GM19463 (cell line): Measurements from ENCODE around the gene FAM237A.

Experiments
- ATAC-seq: cut with Tn5 transposase; IDR thresholded peaks from one replicate; pipeline ENCODE4 v1.9.1; 2021; ENCODE audit warnings: mild to moderate bottlenecking, moderate library complexity; ENCODE audit not compliant: unreplicated experiment

Gene FAM237A

DNA sequence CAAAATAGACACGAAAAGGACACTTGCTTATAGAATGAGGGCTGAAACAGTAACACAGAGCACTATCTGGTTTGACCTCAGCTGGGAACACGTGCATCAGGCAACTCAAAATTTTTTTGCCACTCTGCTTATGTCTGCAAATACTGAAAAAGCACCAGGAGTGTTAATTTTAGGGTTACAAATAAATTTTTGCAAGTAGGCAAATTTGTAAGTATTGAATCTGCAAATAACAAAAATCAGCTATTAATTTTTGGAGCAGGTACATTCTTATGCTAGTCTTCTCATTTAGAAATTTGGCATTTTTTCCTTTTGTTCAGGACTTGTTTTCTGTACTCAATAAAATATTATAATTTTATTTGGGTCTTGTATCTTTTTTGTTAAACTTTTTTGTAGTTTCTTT is 46.2 kb downstream of the FAM237A start:
- no peak for ATAC-seq

DNA sequence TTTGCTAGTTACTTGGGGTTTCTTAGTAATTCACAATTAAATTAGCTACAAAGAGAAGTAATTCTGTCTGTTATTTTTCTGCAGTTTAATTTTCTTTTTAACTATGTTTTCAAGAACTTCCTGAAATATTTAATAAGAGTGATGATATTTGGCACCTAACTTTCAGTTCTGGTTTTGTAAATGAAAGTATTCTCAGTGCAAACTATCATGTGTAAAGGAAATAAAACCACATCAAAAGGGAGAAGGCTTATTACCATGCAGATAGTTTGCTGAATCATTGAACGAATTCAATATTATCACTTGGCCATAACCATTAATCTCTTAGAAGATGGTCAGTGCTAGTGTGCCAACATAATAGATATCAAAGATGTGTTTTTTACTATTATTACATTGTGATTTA is 46.7 kb downstream of the FAM237A start:
- ATAC-seq, result no peak

DNA sequence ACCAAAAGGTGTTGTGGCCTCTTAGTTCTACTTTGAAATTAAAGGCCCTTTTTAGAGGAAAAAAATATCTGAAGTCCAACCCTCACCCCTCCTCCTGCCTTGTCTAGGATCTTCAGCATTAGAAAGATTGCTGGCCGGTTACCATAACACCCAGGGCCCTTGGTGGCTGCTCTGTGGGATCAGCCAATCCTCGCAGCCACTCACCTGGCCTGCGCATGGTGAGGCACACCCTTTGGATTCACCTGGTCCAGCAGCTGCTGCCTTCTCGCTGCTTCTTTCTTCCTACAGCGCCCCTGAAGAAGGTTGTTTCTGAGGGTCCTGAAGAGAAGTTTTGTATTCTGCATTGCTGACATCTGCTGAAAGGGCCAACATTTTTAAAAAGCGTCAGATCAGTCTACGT is 50.7 kb downstream of the FAM237A start:
- no peak for ATAC-seq

DNA sequence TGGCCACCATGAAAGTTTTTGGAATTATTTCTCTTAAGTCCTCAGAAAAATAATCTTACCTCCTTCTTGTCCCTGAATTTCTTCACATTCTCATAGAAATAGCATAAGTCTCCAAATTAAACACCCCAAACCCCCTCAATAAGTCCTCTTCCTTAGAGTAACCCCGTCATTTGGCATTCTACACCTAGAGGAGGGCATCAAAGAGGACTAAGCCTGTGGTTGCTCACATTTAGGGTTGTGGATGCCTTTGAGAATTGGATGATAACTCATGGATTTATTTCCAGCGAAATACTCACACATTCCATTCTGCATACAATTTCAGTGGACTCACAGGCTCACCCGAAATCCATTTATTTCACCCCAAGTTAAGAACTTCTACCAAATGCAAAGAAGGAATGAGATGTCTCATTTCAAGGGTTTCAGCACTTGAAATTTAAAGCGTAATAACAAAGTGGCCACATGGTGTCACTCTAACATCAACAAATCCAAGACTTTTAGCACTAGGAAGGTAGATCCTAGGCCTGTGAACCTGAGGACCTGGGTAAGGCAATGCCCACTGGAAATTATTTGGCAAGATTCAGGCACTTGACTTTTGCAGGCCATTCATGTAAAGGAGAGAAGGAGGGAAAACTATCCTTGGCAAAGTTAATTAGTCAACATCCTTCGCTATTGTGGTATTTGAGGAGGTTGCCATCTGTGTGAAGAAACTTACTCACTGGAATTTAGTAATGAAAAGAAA is 51.3 kb downstream of the FAM237A start:
- ATAC-seq, result peak; percentile 66

DNA sequence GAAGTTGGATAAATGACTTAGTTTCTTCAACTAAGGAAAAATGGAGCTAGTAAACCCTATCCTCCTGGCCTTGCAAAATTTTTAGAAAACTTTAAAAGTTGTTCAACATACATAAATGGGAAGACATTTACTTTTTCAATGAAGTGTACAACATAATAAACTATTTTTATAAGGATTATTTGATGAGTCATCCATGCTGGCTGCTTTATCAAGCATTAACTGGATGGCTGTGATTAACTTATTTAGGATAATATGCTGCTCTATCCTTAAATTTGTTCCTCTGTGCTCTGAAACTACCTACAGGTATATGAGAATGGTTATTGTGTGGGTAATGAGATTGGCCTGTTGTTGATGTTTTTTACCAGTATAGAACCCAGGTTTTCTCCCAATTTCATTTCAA is 54.6 kb downstream of the FAM237A start:
- no peak for ATAC-seq

DNA sequence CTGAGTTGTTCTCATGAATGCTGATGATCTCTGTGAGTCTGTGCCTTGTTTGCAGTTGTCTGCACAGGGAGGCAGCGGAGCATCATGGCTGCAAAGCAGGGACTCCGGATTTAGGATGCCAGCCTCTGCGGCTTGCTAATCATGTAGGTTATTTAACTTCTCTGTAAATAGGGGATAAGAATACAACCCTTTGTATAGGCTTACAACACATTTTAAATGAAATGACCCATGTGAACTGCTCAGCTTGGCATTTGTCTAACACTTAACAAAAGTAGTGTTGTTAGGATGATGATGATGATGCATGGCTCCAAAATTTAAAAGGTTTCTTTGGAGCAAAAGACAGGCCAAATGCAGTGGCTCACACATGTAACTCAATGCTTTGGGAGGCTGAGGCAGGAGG is 56.5 kb downstream of the FAM237A start:
- no peak for ATAC-seq
